ELF-1 (cell line): ENCODE results near the gene MCM3.

Experiments used
- DNase-seq: peaks from one replicate; pipeline ENCODE4 v3.0.0-alpha.2; 2016; ENCODE audit warnings: low read depth, low spot score

The MCM3 gene

GRCh38 chr6:52251113-52251512 is 33.4 kb downstream of the MCM3 start:
- no peak for DNase-seq

GRCh38 chr6:52249078-52249477 is 35.5 kb downstream of the MCM3 start:
- DNase-seq = no peak

GRCh38 chr6:52245425-52245824 is 39.1 kb downstream of the MCM3 start:
- DNase-seq = no peak

GRCh38 chr6:52244400-52244799 is 40.1 kb downstream of the MCM3 start, which contains the start of gene IL17F:
Gene IL17F (minus strand): TSS chr6:52244500. CDS start chr6:52244429, 71 bp downstream.
- no peak for DNase-seq

- DNase-seq = no peak
Observed at GRCh38 chr6:52243282-52243893, 41.2 kb downstream of the MCM3 start.

- DNase-seq = no peak
Observed at GRCh38 chr6:52241819-52242218, 42.7 kb downstream of the MCM3 start.

GRCh38 chr6:52233975-52234823 is 50.3 kb downstream of the MCM3 start:
- peak; percentile 80 for DNase-seq

- DNase-seq = no peak
Observed at GRCh38 chr6:52233005-52233404, 51.5 kb downstream of the MCM3 start.

- DNase-seq = peak; percentile 51
Observed at GRCh38 chr6:52231406-52232127, 53.0 kb downstream of the MCM3 start.

- DNase-seq = no peak
Observed at GRCh38 chr6:52230685-52231084, 53.9 kb downstream of the MCM3 start.

- DNase-seq = no peak
Observed at GRCh38 chr6:52227495-52227894, 57.0 kb downstream of the MCM3 start.

- no peak for DNase-seq
Observed at GRCh38 chr6:52221302-52221701, 63.2 kb downstream of the MCM3 start.

- no peak for DNase-seq
Observed at GRCh38 chr6:52217761-52218160, 66.8 kb downstream of the MCM3 start.

- DNase-seq = no peak
Observed at GRCh38 chr6:52216932-52217575, 67.5 kb downstream of the MCM3 start.

- DNase-seq = no peak
Observed at GRCh38 chr6:52215787-52216186, 68.8 kb downstream of the MCM3 start.
